Esophagus (tissue), 2 donors: ENCODE results near the gene ZNF473. TPM values are rescaled to one million over a fixed set of nuclear protein-coding genes. Genes with fewer than 3 reads are reported as not detected.

ENCODE experiments used
- H3K27ac ChIP-seq, 2 donors: one replicate each; pipeline ENCODE4 v1.5.1; 2013; ENCODE audit warnings: low read depth in 2 of 2, mild to moderate bottlenecking in 2 of 2, inconsistent platforms in 1 of 2, low read length in 1 of 2, moderate library complexity in 1 of 2
- H3K27me3 ChIP-seq, 2 donors: one replicate each; pipeline ENCODE4 v1.6.1; 2013; ENCODE audit warnings: low read length in 2 of 2, control low read depth in 1 of 2, mild to moderate bottlenecking in 1 of 2; ENCODE audit not compliant: insufficient read depth in 2 of 2, control insufficient read depth in 1 of 2
- H3K36me3 ChIP-seq, 2 donors: one replicate each; pipeline ENCODE4 v1.6.1; 2013; ENCODE audit warnings: low read length in 1 of 2; ENCODE audit not compliant: control insufficient read depth in 2 of 2, insufficient read depth in 2 of 2
- H3K4me1 ChIP-seq, 2 donors: one replicate each; pipeline ENCODE4 v1.6.1; 2013; ENCODE audit warnings: low read length in 1 of 2; ENCODE audit not compliant: control insufficient read depth in 2 of 2, insufficient read depth in 2 of 2
- H3K4me3 ChIP-seq, 2 donors: one replicate each; pipeline ENCODE4 v1.5.1; 2013; ENCODE audit warnings: low read length in 2 of 2, mild to moderate bottlenecking in 2 of 2, low read depth in 1 of 2, moderate library complexity in 1 of 2
- H3K9me3 ChIP-seq, 2 donors: one replicate each; pipeline ENCODE4 v1.6.1; 2013; ENCODE audit warnings: mild to moderate bottlenecking in 2 of 2, low read depth in 1 of 2, low read length in 1 of 2, moderate library complexity in 1 of 2; ENCODE audit not compliant: control insufficient read depth in 2 of 2, insufficient read depth in 1 of 2
- WGBS, 2 donors: extraction: QIAGEN DNeasy Blood & Tissue Kit; methylation state at CpG; one replicate each; pipeline ENCODE4 v1.1.7; 2013; 5-methylcytosine and 5-hydroxymethylcytosine counted together
- polyA plus RNA-seq, 2 donors: library from polyadenylated mRNA; stranded (reverse); fragments of 200-250 nt; gene quantifications; one replicate each; pipeline ENCODE4 v1.2.3, GENCODE V29; 2013
- donor health status: healthy with polysubstance abuse.
- donor health status: Bipolar disorder and iron deficiency.

ZNF473 gene
- 1 to 10 TPM; 1.8 to 1.9 TPM for polyA plus RNA-seq

DNA sequence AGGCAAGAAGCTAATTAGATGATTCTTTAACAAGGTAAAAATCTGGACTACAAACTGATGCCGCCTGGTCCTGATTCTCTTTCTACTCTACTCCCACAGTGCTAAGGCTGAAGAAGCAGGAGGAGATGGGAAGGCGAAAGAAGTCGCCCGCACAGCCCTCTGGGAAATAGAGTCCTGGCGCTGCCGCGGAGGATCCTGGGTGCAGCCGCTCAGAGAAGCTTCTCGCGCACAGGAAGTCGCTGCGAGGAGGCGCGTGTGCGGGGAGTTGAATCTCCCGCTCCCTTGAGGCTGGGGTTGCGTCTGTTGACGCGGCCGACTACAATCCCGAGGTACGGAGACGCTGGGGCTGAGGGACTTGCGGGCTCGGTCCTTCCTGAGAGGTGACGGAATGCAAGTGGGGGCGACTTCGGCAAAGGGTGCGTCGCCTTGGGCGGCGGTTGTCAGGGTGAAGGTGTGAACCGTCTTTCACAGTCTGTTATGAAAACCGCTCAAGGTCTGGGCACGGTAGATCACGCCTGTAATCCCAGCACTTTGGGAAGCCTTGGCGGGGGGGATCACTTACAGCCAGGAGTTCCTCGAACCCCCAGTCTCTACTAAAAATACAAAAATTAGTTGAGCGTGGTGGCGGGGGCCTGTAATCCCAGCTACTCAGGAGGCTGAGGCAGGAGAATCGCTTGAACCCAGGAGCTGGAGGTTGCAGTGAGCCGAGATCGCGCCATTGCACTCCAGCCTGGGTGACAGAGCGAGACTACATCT, at the start of gene ZNF473:
Gene ZNF473, plus strand, starts transcription at position 212 of the 756 bp plus-strand sequence. CDS start 5,078 bp downstream, outside the sequence.
- Histone ChIP-seq H3K4me1 (peaks cover 0 to 5% of the 10 kb centered on the region in 2 donors), H3K27me3 (no peaks in the 10 kb centered on the region), H3K4me3 (peak within 1 kb of the TSS; percentile 83 to 91), H3K27ac (peak within 1 kb of the TSS; percentile 97 to 99), H3K36me3 (peaks cover 6 to 7% of the 10 kb centered on the region in 2 donors), H3K9me3 (no peaks in the 10 kb centered on the region)
- 11 to 12% methylated on average over 45 of the region's 45 CpGs for WGBS, 2 donors

DNA sequence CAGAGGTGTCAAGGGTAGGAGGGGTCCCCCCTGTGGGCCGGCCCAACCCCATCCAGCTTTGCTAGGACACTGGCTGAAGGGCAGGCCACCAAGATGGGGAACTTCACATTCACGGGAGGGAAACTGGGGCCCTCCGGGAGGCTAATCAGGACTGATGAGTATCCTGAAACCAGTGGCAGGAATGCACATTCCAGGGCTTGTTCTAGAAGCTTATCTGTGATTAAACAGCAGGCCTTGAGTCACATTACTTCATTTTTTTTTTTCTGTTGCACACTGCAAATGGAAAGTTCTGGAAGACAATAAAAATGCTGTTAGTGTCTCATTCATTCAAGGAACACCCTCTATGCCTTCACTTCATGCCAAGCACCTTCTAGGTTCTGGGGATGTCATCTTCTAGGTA, 49.3 kb upstream of the ZNF473 start:
- Histone ChIP-seq H3K27me3 (no peaks in the 10 kb centered on the region), H3K4me1 (peaks cover 0 to 3% of the 10 kb centered on the region in 2 donors), H3K36me3 (peaks cover 5 to 9% of the 10 kb centered on the region in 2 donors), H3K4me3 (no peak overlapping the region), H3K9me3 (no peaks in the 10 kb centered on the region), H3K27ac (no peak overlapping the region)
- 81 to 87% methylated on average over 3 of the region's 3 CpGs for WGBS, 2 donors

DNA sequence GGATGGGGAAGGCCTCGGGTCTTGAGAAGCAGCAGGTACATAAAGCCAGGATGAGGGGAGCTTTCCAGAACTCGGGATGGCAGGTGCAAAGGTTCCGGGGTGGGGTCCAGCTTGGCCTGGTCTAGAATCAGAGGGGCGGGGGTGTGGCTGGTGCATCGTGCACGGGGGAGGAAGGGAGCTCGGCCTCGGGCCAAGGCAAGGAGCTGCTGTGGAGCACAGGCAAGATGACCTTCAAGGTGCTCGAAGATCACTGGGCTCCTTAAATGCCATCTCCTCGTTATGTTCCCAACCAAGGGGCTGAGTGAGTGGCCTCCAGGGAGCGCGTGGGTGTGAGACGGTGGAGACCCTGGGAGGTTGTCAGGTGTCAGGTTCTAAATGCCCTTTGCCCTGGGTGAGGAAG, 48.7 kb upstream of the ZNF473 start:
- Histone ChIP-seq H3K4me1 (peaks cover 0 to 2% of the 10 kb centered on the region in 2 donors), H3K36me3 (peaks cover 5 to 13% of the 10 kb centered on the region in 2 donors), H3K9me3 (no peaks in the 10 kb centered on the region), H3K27ac (no peak overlapping the region), H3K4me3 (no peak overlapping the region), H3K27me3 (no peaks in the 10 kb centered on the region)
- 80 to 85% methylated on average over 13 of the region's 13 CpGs for WGBS, 2 donors

DNA sequence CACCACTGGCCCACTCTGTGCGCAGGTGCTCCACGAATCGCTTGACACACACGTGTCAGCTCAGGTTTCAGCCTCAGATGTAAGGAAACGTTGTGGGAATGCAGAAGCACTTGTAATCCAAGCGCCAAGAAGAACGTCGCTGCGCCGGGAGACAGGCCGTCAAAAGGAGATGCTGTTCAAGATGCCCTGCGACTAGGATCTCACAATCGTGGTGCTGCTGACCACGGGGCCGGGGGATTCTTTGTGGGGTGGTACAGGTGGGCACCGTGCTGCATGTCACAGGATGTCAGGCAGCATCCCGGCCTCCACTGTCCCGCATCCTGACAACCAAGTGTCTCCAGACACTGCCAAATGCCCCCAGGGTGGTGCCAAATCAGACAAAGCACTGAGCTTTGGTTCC, 47.9 kb upstream of the ZNF473 start:
- no peaks in the 10 kb centered on the region for H3K27me3 ChIP-seq
- no peak overlapping the region for H3K4me3 ChIP-seq
- 85% methylated on average over 18 of the region's 18 CpGs for WGBS, 2 donors
- H3K27ac ChIP-seq, result no peak overlapping the region
- H3K36me3 ChIP-seq, result peaks cover 5 to 13% of the 10 kb centered on the region in 2 donors
- H3K4me1 ChIP-seq, result no peaks in the 10 kb centered on the region
- no peaks in the 10 kb centered on the region for H3K9me3 ChIP-seq

DNA sequence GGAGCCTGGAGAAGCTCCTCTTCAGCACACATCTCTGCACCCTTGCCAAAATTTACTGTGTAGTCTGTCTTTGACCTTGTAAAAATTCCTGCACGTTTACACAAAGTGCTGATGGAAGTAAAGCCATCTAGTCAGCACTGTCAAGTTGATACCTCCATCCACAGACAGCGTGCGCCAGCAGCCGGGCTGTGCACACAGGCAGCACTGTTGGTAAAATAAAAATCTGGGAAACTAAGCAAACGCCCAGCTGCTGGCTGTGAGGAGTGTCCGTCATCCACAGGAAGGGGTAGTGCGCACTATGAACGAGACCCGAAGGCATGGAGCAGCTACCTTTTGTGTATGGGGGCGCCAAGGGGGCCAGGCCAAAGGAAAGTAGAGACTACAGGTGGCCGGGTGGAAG, 47.5 kb upstream of the ZNF473 start:
- H3K4me3 ChIP-seq, result no peak overlapping the region
- peaks cover 5 to 13% of the 10 kb centered on the region in 2 donors for H3K36me3 ChIP-seq
- no peaks in the 10 kb centered on the region for H3K27me3 ChIP-seq
- no peak overlapping the region for H3K27ac ChIP-seq
- 84 to 86% methylated on average over 11 of the region's 11 CpGs for whole genome bisulfite sequencing, 2 donors
- no peaks in the 10 kb centered on the region for H3K4me1 ChIP-seq
- no peaks in the 10 kb centered on the region for H3K9me3 ChIP-seq

DNA sequence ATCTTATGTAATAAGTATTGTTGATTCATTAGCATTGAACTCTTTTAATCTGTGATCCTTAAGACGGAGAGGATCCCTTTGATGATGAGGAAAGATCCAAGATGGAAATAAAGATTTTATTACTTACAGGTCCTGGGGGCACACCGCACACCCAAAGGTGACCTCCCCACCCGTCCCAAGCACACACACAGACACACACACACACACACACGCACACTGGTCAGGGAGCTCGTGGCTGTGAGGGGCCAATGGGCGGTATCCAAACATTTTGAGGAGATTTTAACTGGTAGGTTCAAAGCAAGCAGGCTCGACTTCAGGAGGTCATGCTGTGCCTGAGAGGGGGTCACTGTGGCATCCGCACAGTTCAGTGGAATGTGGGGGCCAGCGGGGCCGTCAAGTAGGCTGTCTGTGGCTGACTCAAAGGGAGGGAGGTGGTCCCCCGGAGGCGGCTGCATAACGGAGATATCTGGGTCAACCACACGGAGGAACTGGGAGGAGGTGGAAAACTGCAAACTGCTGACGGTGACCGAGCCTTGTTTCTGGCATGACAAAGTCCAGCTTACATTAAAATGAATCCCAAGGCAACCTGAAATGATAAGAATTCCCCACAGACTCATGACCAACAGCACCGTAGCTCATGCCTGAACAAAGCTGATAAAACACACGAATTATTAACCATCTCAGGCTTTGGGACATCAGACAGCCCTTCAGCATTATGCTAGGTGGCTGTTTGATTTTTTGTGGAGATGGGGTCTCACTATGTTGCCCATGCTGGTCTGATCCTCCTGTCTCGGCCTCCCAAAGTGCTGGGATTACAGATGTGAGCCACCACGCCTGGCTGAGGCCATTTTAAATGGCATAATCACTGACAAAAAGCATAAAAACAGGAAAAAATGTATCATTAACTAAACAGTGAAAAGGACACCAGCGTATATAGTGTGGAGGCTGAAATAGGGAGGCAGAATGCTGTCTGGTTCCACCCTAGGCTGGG, 43.9 kb upstream of the ZNF473 start:
- H3K4me1 ChIP-seq, result no peaks in the 10 kb centered on the region
- H3K9me3 ChIP-seq, result no peaks in the 10 kb centered on the region
- 77 to 85% methylated on average over 21 of the region's 21 CpGs for WGBS, 2 donors
- H3K4me3 ChIP-seq, result no peak overlapping the region
- peaks cover 7 to 33% of the 10 kb centered on the region in 2 donors for H3K36me3 ChIP-seq
- H3K27me3 ChIP-seq, result no peaks in the 10 kb centered on the region
- no peak overlapping the region for H3K27ac ChIP-seq

DNA sequence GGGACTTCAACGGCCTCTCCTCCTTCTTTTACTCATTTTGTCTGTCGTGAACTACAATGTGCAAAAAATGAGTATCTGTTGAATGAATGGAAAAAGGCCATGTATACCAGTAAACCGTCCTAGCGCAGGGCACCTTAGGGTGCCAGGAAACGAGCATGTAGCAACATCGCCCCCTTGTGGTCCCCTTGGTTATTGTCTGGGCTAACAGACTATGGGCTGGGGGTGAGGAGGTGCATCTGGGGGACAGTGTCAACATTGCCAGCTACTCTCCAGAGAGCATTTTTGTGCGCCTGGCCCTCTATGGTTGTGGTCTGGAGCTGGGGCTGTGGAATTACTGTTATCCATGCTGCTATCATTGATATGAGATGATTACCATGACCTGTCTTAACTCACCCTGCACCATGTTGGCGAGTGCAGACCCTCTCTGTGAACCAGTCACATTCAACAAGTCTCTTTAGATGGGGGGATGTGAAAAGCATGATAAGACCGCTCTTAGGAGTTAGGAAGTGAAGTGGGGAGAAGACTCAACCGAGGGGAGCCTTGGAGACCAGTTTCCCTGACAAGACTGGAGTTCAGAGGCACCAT, 42.1 kb upstream of the ZNF473 start:
- no peak overlapping the region for H3K4me3 ChIP-seq
- H3K4me1 ChIP-seq, result no peaks in the 10 kb centered on the region
- WGBS, 2 donors, result 43% methylated on average over 10 of the region's 10 CpGs
- H3K36me3 ChIP-seq, result peaks cover 9 to 32% of the 10 kb centered on the region in 2 donors
- H3K9me3 ChIP-seq, result no peaks in the 10 kb centered on the region
- H3K27me3 ChIP-seq, result no peaks in the 10 kb centered on the region
- no peak overlapping the region for H3K27ac ChIP-seq

DNA sequence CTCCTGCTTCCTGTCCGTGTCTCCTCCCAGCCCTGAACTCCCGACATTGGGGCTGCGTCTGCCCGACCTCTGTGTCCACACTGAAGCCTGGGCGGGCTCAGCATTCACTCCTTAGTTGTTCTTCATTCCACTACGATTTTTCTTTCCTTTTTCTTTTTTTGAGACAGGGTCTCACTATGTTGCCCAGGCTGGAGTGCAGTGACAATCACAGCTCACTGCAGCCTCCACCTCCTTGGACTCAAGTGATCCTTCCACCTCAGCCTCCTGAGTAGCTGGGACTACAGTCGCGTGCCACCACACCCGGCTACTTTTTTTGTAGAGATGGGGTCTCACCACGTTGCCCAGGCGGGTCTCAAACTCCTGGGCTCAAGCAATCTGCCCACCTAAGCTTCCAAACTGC, 41.3 kb upstream of the ZNF473 start:
- Histone ChIP-seq H3K27ac (no peak overlapping the region), H3K4me1 (no peaks in the 10 kb centered on the region), H3K27me3 (no peaks in the 10 kb centered on the region), H3K9me3 (no peaks in the 10 kb centered on the region), H3K4me3 (no peak overlapping the region), H3K36me3 (peaks cover 13 to 37% of the 10 kb centered on the region in 2 donors)
- 89 to 90% methylated on average over 11 of the region's 11 CpGs for WGBS, 2 donors

DNA sequence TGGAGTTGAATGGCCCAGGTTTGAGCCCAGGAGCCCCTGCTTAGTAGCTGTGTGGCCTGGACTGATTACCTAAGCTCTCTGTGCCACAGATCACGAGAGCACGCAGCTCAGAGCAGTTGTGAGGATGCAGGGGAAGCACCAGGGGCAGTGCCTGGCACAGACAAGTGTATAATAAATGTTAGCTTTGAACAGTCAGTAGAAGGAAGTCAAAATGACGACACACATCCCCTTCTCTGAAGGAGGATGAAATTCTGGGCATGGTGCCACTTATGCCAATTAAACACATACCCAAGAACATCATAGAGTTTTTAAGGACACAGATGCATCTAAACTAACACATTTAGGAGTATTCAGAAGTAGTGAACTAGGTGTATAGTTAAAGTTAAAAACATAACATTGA, 39.9 kb upstream of the ZNF473 start:
- H3K9me3 ChIP-seq, result no peaks in the 10 kb centered on the region
- no peak overlapping the region for H3K27ac ChIP-seq
- H3K36me3 ChIP-seq, result peaks cover 18 to 41% of the 10 kb centered on the region in 2 donors
- 79 to 80% methylated on average over 3 of the region's 3 CpGs for WGBS, 2 donors
- no peaks in the 10 kb centered on the region for H3K27me3 ChIP-seq
- H3K4me3 ChIP-seq, result no peak overlapping the region
- H3K4me1 ChIP-seq, result no peaks in the 10 kb centered on the region
